HG02870 (cell line): Measurements from ENCODE around the gene CIDEC.

Experiments used
- ATAC-seq: cut with Tn5 transposase; IDR thresholded peaks from one replicate; pipeline ENCODE4 v1.9.1; 2021; ENCODE audit warnings: mild to moderate bottlenecking, moderate library complexity; ENCODE audit not compliant: unreplicated experiment

CIDEC gene

GRCh38 chr3:9817436-9817835, 62.6 kb downstream of the CIDEC start:
- no peak for ATAC-seq
